GM19397 (cell line): ENCODE results near the gene BUD23.
"Not testable (repeated sequence)": the region's sequence is repeated elsewhere in the genome, so short reads cannot be mapped to it uniquely, and the experiment has no call there.

ENCODE experiments used
- ATAC-seq: cut with Tn5 transposase; IDR thresholded peaks from one replicate; pipeline ENCODE4 v1.9.1; 2021; ENCODE audit warnings: mild to moderate bottlenecking, moderate library complexity; ENCODE audit not compliant: unreplicated experiment

The BUD23 gene

GRCh38 chr7:73700581-73701134 lies 17.3 kb downstream of the BUD23 start:
- no peak for ATAC-seq

- no peak for ATAC-seq
Observed at GRCh38 chr7:73701357-73701995, 18.1 kb downstream of the BUD23 start.

- no peak for ATAC-seq
Observed at GRCh38 chr7:73702226-73702625, 18.8 kb downstream of the BUD23 start.

GRCh38 chr7:73702665-73703064 lies 19.3 kb downstream of the BUD23 start:
- no peak for ATAC-seq

- no peak for ATAC-seq
Observed at GRCh38 chr7:73703225-73703624, 19.8 kb downstream of the BUD23 start.

- no peak for ATAC-seq
Observed at GRCh38 chr7:73703757-73704639, 20.6 kb downstream of the BUD23 start.

GRCh38 chr7:73704640-73705550 lies 21.5 kb downstream of the BUD23 start:
- ATAC-seq = no peak

- ATAC-seq = no peak
Observed at GRCh38 chr7:73705551-73705920, 22.1 kb downstream of the BUD23 start.

- ATAC-seq = no peak
Observed at GRCh38 chr7:73706126-73707044, 23.0 kb downstream of the BUD23 start.

- ATAC-seq = no peak
Observed at GRCh38 chr7:73707045-73707631, 23.7 kb downstream of the BUD23 start.

- no peak for ATAC-seq
Observed at GRCh38 chr7:73708961-73709549, 25.7 kb downstream of the BUD23 start.

- ATAC-seq = no peak
Observed at GRCh38 chr7:73712773-73713172, 29.4 kb downstream of the BUD23 start.

- not testable (repeated sequence) for ATAC-seq
Observed at GRCh38 chr7:73713319-73713718, 29.9 kb downstream of the BUD23 start.

- ATAC-seq = no peak
Observed at GRCh38 chr7:73715648-73716317, 32.4 kb downstream of the BUD23 start.

- no peak for ATAC-seq
Observed at GRCh38 chr7:73716318-73716890, 33.0 kb downstream of the BUD23 start.

GRCh38 chr7:73717025-73717807 lies 33.8 kb downstream of the BUD23 start:
- no peak for ATAC-seq

GRCh38 chr7:73717991-73718405 lies 34.6 kb downstream of the BUD23 start:
- no peak for ATAC-seq
